SK-N-SH treated with all-trans-retinoic acid at 6 μM for 48 hours (cell line): ENCODE data around the gene NCS1.

Experiments used
- ARNTL ChIP-seq: fragments of 450-650 bp; formaldehyde crosslinking; IDR thresholded peaks from 2 replicates; pipeline ENCODE4 v1.5.0; 2020; ENCODE audit warnings: low read depth, mild to moderate bottlenecking, moderate library complexity, borderline replicate concordance
- BACH2 ChIP-seq: fragments of 250-450 bp; sonication (Bioruptor Pico); IDR thresholded peaks from 2 replicates; pipeline ENCODE4 v1.9.0; 2021; ENCODE audit warnings: mild to moderate bottlenecking, borderline replicate concordance
- ESRRG ChIP-seq: fragments of 250-450 bp; sonication (Bioruptor Pico); IDR thresholded peaks from 2 replicates; pipeline ENCODE4 v1.6.1; 2021; ENCODE audit warnings: mild to moderate bottlenecking
- PPARA ChIP-seq: fragments of 250-450 bp; sonication (Bioruptor Pico); IDR thresholded peaks from 2 replicates; pipeline ENCODE4 v1.5.0; 2020; ENCODE audit warnings: mild to moderate bottlenecking, borderline replicate concordance
- RARB ChIP-seq: fragments of 250-450 bp; sonication (Bioruptor Pico); IDR thresholded peaks from 2 replicates; pipeline ENCODE4 v1.8.0; 2021; ENCODE audit warnings: mild to moderate bottlenecking, moderate library complexity
- TCF4 ChIP-seq: fragments of 250-450 bp; sonication (Bioruptor Pico); IDR thresholded peaks from 2 replicates; pipeline ENCODE4 v1.8.0; 2021; ENCODE audit warnings: mild to moderate bottlenecking, moderate library complexity, borderline replicate concordance
- ZC3H10 ChIP-seq: fragments of 250-450 bp; sonication (Bioruptor Pico); IDR thresholded peaks from 2 replicates; pipeline ENCODE4 v1.5.1; 2021; ENCODE audit warnings: mild to moderate bottlenecking, moderate library complexity
- ZFP3 ChIP-seq: fragments of 250-450 bp; sonication (Bioruptor Pico); IDR thresholded peaks from 2 replicates; pipeline ENCODE4 v1.5.0; 2020; ENCODE audit warnings: mild to moderate bottlenecking, moderate library complexity
- ZFP30 ChIP-seq: fragments of 450-650 bp; formaldehyde crosslinking; IDR thresholded peaks from 2 replicates; pipeline ENCODE4 v1.5.0; 2022; ENCODE audit warnings: mild to moderate bottlenecking, moderate library complexity
- ZNF70 ChIP-seq: fragments of 450-650 bp; formaldehyde crosslinking; IDR thresholded peaks from 2 replicates; pipeline ENCODE4 v1.5.0; 2020; ENCODE audit warnings: mild to moderate bottlenecking, moderate library complexity
- TF ChIP-seq, protein P1 (sequence below): fragments of 250-450 bp; sonication (Bioruptor Pico); IDR thresholded peaks from 2 replicates; pipeline ENCODE4 v1.8.0; 2020; ENCODE audit warnings: mild to moderate bottlenecking, moderate library complexity, borderline replicate concordance
- TF ChIP-seq, protein P2 (sequence below): fragments of 250-450 bp; sonication (Bioruptor Pico); IDR thresholded peaks from 2 replicates; pipeline ENCODE4 v1.5.1; 2020; ENCODE audit warnings: low read depth, mild to moderate bottlenecking, moderate library complexity

DNA sequence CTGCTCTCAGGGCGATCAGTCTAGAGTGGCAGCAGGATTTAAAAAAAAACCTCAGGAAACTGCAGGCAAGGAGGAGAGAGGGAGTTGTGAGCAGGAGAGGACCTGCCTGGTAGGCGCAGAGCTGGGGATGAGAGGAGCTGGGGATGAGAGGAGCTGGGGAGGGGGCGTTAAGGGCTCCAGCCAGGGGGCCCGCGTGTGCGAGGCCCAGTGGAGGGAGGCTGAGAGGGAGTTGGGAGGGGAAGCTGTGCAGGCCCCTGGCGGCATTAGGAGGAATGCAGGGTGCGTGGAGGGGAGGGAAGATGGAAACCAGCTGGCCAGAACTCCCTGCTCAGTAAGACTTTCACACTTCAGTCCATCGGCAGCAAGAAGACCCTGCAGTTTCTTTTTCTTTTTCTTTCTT is 48.1 kb downstream of the NCS1 start:
- no peak for TF ChIP-seq PPARA (CRISPR knock-in tag)
- TF ChIP-seq ESRRG: no peak
- no peak for TF ChIP-seq ZFP30 (CRISPR knock-in tag)
- TF ChIP-seq, protein P1, sequence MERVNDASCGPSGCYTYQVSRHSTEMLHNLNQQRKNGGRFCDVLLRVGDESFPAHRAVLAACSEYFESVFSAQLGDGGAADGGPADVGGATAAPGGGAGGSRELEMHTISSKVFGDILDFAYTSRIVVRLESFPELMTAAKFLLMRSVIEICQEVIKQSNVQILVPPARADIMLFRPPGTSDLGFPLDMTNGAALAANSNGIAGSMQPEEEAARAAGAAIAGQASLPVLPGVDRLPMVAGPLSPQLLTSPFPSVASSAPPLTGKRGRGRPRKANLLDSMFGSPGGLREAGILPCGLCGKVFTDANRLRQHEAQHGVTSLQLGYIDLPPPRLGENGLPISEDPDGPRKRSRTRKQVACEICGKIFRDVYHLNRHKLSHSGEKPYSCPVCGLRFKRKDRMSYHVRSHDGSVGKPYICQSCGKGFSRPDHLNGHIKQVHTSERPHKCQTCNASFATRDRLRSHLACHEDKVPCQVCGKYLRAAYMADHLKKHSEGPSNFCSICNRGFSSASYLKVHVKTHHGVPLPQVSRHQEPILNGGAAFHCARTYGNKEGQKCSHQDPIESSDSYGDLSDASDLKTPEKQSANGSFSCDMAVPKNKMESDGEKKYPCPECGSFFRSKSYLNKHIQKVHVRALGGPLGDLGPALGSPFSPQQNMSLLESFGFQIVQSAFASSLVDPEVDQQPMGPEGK (CRISPR knock-in tag): no peak
- TF ChIP-seq, protein P2, sequence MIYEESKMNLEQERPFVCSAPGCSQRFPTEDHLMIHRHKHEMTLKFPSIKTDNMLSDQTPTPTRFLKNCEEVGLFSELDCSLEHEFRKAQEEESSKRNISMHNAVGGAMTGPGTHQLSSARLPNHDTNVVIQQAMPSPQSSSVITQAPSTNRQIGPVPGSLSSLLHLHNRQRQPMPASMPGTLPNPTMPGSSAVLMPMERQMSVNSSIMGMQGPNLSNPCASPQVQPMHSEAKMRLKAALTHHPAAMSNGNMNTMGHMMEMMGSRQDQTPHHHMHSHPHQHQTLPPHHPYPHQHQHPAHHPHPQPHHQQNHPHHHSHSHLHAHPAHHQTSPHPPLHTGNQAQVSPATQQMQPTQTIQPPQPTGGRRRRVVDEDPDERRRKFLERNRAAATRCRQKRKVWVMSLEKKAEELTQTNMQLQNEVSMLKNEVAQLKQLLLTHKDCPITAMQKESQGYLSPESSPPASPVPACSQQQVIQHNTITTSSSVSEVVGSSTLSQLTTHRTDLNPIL (CRISPR knock-in tag): no peak
- TF ChIP-seq RARB: no peak
- TF ChIP-seq ZC3H10 (CRISPR knock-in tag): no peak
- TF ChIP-seq TCF4 (CRISPR knock-in tag): no peak
- TF ChIP-seq ZFP3: no peak
- no peak for TF ChIP-seq ZNF70 (CRISPR knock-in tag)
- TF ChIP-seq BACH2 (CRISPR knock-in tag): no peak
- no peak for TF ChIP-seq ARNTL (CRISPR knock-in tag)
